H1 (cell line): ENCODE measurements around the gene TPPP3.

ENCODE experiments used
- BCL11A ChIP-seq, 2 experiments: IDR thresholded peaks; one replicate each; pipeline ENCODE4 v1.6.1; 2011; ENCODE audit warnings: low read depth in 2 of 2, low read length in 2 of 2, mild to moderate bottlenecking in 2 of 2
- CTCF ChIP-seq, 3 experiments: IDR thresholded peaks; 1 replicate in 2 of 3; 2 replicates in 1 of 3; pipeline versions ENCODE4 v1.5.1 to v1.6.1; 2011; ENCODE audit warnings: low read length in 3 of 3, mild to moderate bottlenecking in 3 of 3, inconsistent platforms in 2 of 3, low read depth in 1 of 3, moderate library complexity in 1 of 3; ENCODE audit not compliant: insufficient read depth in 1 of 3; ENCODE audit errors: control extremely low read depth in 1 of 3
- GABPA ChIP-seq: IDR thresholded peaks from 2 replicates; pipeline ENCODE4 v1.6.1; 2011; ENCODE audit warnings: mild to moderate bottlenecking, low read length, moderate library complexity, borderline replicate concordance; ENCODE audit not compliant: insufficient read depth
- GTF2F1 ChIP-seq: IDR thresholded peaks from 2 replicates; pipeline ENCODE4 v1.6.1; 2012; ENCODE audit warnings: low read depth, low read length, improper control_type of control experiment, borderline replicate concordance
- KDM5A ChIP-seq: fragments of 200-600 bp; IDR thresholded peaks from 2 replicates; pipeline ENCODE4 v1.7.1; 2012; ENCODE audit warnings: mild to moderate bottlenecking, low read length, inconsistent platforms, mixed read lengths
- SIN3A ChIP-seq, 2 experiments: IDR thresholded peaks in 1 of 2; conservative IDR thresholded peaks in 1 of 2; 2 replicates each; pipeline ENCODE4 v1.6.1; 2011 to 2012; ENCODE audit warnings: low read length in 2 of 2, improper control_type of control experiment in 1 of 2, low read depth in 1 of 2, mild to moderate bottlenecking in 1 of 2
- SP2 ChIP-seq: IDR thresholded peaks from 2 replicates; pipeline ENCODE4 v1.6.1; 2012; ENCODE audit warnings: mild to moderate bottlenecking, low read length, inconsistent platforms
- SP4 ChIP-seq: IDR thresholded peaks from 2 replicates; pipeline ENCODE4 v1.6.1; 2012; ENCODE audit warnings: low read length, inconsistent platforms
- SRF ChIP-seq: IDR thresholded peaks from 2 replicates; pipeline ENCODE4 v1.6.1; 2011; ENCODE audit warnings: mild to moderate bottlenecking, low read depth, low read length, moderate library complexity

- TF ChIP-seq SRF, result no peak
- no peak for TF ChIP-seq BCL11A (IDR thresholded peaks at IDR 0.05; ENCODE audit: low read depth in 2 of 2, low read length in 2 of 2)
- no peak for TF ChIP-seq SP2
- TF ChIP-seq SIN3A (conservative IDR thresholded peaks at IDR 0.05 in 1 of 2, IDR thresholded peaks at IDR 0.05 in 1 of 2; ENCODE audit: low read depth in 1 of 2, low read length in 2 of 2), result no peak
- TF ChIP-seq GTF2F1, result no peak
- no peak for TF ChIP-seq CTCF (IDR thresholded peaks at IDR 0.05; ENCODE audit: control extremely low read depth in 1 of 3, insufficient read depth in 1 of 3, low read depth in 1 of 3, low read length in 3 of 3)
- no peak for TF ChIP-seq GABPA
- TF ChIP-seq SP4, result no peak
- TF ChIP-seq KDM5A, result no peak
Observed at GRCh38 chr16:67395458-67396158, 2.3 kb upstream of the TPPP3 start.
